Measurements from ENCODE around the gene ILKAP.

ILKAP gene

DNA sequence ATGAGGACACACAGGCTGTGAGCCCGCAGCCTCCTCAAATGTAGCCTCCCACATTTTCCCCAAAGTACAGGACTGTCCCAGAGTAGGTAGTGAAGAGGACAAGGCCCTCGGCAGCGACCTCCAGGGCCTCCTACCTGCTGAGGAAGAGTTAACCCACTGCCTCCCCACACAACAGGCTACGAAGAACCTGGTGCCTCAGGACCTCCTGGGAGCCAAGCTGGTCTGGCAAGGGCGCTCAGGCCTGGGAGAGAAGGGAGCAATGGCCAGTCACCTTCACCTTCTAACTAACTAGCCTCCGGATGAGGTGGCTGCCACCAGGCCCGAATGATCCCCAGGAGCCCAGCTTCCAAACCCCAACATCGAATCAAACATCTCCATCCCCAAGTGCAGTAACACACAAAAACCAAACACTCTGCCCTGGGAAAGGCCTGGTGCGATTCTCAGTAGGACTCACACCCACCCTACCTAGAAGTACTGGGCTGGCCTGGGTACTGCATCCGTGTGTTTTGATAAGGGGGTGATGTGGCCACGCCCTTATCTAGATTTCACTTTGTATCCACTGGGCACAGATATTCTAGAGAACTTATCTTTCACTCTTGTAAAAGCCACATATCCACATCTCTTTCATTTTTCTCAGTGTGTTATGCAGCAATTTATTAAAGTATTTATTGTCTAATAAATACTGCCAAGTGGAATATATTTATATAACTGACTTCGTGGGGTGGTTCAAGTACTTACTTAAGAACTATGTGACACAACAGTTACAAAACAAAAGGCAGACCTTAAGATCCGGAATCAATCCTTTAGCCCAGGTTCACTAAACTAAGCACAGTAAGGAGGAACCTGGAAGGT, 35.1 kb downstream of the ILKAP start:
- peaks cover 44% of the 10 kb centered on the region for H3K36me3 ChIP-seq (ENCODE audit: insufficient read depth, low read length)
- no peak overlapping the region for H3K27ac ChIP-seq (ENCODE audit: low read depth, low read length)
- H3K4me3 ChIP-seq (ENCODE audit: low read depth in 1 of 2, low read length in 2 of 2) = no peak overlapping the region
- peaks cover 0 to 7% of the 10 kb centered on the region in 2 donors for H3K27me3 ChIP-seq (ENCODE audit: control insufficient read depth in 1 of 2, insufficient read depth in 2 of 2, low read length in 2 of 2)
- H3K9ac ChIP-seq (ENCODE audit: low read length) = no peak overlapping the region
- no peaks in the 10 kb centered on the region for H3K9me3 ChIP-seq (ENCODE audit: low read length)
- H3K4me1 ChIP-seq (ENCODE audit: insufficient read depth, low read length) = peaks cover 26% of the 10 kb centered on the region

DNA sequence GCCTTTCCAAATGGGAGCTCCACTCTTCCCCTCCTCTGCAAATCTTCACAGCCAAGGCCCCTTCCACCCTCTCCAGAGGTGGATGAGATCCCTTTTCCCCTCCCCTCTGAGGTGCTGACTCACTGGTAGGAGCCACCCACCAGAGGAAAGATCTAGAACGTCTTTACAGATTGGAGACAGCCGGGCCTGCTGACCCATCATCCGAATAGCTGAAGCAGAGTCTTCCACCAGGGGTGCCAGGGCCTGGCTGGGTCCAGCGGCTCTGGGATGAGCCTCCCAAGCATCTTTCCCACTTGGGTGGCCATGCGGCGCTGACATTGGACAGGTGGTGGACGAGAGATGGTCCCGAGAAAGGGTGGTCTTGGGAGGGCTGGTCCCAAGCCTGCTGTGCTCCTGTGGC, 35.7 kb downstream of the ILKAP start:
- peaks cover 0 to 14% of the 10 kb centered on the region in 2 donors for H3K27me3 ChIP-seq (ENCODE audit: control insufficient read depth in 1 of 2, insufficient read depth in 2 of 2, low read length in 2 of 2)
- peaks cover 37% of the 10 kb centered on the region for H3K36me3 ChIP-seq (ENCODE audit: insufficient read depth, low read length)
- H3K9me3 ChIP-seq (ENCODE audit: low read length) = no peaks in the 10 kb centered on the region
- H3K27ac ChIP-seq (ENCODE audit: low read depth, low read length) = no peak overlapping the region
- H3K4me1 ChIP-seq (ENCODE audit: insufficient read depth, low read length) = peaks cover 26% of the 10 kb centered on the region
- no peak overlapping the region for H3K9ac ChIP-seq (ENCODE audit: low read length)
- no peak overlapping the region for H3K4me3 ChIP-seq (ENCODE audit: low read depth in 1 of 2, low read length in 2 of 2)

DNA sequence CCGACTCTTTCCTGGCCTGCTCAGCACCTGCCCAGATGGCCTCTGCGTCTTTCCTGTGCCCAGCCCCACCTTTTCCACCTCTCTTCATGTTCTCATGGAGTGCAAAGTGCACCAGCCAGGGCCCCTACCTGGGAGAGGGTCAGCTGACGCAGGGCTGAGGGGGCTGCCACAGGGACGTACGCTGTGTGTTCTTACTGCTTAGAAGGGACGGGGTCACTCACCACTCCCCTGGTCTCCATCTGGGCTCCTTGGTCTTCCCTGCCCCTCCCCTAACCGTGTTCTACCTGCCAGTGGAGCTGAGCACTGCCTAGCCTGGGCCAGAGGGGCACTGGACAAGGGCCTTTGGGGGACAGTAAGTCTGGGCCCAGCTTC, 36.2 kb downstream of the ILKAP start:
- Histone ChIP-seq H3K27me3 (ENCODE audit: control insufficient read depth in 1 of 2, insufficient read depth in 2 of 2, low read length in 2 of 2) (peaks cover 0 to 18% of the 10 kb centered on the region in 2 donors), H3K9me3 (ENCODE audit: low read length) (no peaks in the 10 kb centered on the region), H3K27ac (ENCODE audit: low read depth, low read length) (no peak overlapping the region), H3K4me3 (ENCODE audit: low read depth in 1 of 2, low read length in 2 of 2) (no peak overlapping the region), H3K36me3 (ENCODE audit: insufficient read depth, low read length) (peaks cover 33% of the 10 kb centered on the region), H3K9ac (ENCODE audit: low read length) (no peak overlapping the region), H3K4me1 (ENCODE audit: insufficient read depth, low read length) (peaks cover 26% of the 10 kb centered on the region)

DNA sequence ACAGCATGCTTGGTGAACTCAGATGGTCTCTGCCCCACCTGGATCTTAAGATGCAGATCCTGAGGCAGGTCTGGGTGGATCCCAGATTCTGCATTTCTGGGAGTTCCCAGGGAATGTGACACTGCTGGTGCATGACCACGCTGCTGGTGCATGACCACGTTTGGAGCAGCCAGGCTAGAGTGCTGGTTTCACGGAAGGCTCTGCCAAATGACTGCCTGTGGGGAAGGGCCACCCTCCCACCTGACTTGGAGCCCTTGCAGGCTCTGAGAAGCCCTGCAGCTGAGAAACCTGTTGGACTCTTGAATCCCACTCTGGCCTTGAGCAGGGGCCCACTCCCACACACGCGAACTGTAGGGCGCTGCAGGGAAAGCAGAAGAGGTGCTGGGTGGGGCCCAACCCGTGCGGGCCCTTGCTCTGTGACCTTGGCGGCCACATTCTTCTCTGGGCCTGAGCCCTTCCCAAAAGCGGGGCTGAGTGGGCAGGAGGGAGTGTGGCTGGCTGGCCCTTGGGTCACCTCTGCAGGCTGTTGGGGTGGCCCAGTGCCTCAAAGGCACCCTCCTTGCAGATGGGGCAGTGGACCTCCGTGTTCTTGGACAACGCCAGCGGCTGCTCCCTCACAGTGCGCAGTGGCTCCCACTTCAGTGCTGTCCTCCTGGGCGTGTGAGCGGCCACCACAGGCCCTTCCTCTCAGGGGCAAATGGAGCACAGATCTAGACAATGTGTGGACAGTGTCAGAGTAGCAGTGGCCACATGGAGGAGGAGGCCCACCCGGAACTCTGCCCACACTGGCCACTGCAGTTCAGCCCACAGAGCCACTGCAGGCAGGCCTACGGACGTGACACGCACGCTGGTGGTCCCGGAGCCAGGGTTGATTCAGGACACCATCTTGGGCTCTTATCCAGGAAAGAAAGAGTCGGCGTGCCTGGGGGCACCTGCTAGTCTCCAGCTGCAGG, 36.8 kb downstream of the ILKAP start:
- Histone ChIP-seq H3K36me3 (ENCODE audit: insufficient read depth, low read length) (peaks cover 26% of the 10 kb centered on the region), H3K4me1 (ENCODE audit: insufficient read depth, low read length) (peaks cover 26% of the 10 kb centered on the region), H3K9ac (ENCODE audit: low read length) (no peak overlapping the region), H3K4me3 (ENCODE audit: low read depth in 1 of 2, low read length in 2 of 2) (no peak overlapping the region), H3K9me3 (ENCODE audit: low read length) (no peaks in the 10 kb centered on the region), H3K27me3 (ENCODE audit: control insufficient read depth in 1 of 2, insufficient read depth in 2 of 2, low read length in 2 of 2) (peaks cover 0 to 25% of the 10 kb centered on the region in 2 donors), H3K27ac (ENCODE audit: low read depth, low read length) (no peak overlapping the region)

DNA sequence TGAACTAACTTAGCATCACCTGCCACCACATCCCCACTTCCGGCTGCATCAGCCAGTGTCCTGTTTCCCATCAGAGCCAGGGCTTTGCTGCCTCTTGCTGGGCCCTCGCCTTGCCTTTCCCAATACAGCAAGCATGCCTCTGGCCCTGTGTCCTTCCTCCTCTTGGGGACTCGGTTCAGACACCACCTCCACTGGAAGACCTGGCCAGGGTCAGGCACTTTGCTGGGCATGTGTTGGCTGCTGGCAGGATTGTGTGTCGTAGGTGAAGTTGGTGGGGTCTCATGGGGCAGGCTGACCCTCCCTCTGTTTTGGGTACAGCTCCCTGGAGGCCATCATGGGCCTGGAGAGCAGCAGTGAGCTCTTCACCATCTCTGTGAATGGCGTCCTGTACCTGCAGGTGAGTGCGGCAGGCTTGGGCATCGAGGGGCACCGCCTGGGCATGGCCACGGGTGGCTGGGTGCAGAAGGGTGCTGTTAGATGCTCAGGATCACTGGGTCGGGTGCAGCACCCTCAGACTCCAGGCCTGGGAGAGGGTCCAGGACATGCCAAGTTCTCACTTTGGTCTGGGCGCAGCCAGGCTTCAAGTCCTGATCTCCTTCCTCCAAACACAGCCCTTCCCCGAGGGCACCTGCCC, 38.1 kb downstream of the ILKAP start:
- Histone ChIP-seq H3K27me3 (ENCODE audit: control insufficient read depth in 1 of 2, insufficient read depth in 2 of 2, low read length in 2 of 2) (peaks cover 0 to 27% of the 10 kb centered on the region in 2 donors), H3K36me3 (ENCODE audit: insufficient read depth, low read length) (peaks cover 18% of the 10 kb centered on the region), H3K27ac (ENCODE audit: low read depth, low read length) (no peak overlapping the region), H3K4me1 (ENCODE audit: insufficient read depth, low read length) (peaks cover 22% of the 10 kb centered on the region), H3K9ac (ENCODE audit: low read length) (no peak overlapping the region), H3K4me3 (ENCODE audit: low read depth in 1 of 2, low read length in 2 of 2) (no peak overlapping the region), H3K9me3 (ENCODE audit: low read length) (no peaks in the 10 kb centered on the region)

DNA sequence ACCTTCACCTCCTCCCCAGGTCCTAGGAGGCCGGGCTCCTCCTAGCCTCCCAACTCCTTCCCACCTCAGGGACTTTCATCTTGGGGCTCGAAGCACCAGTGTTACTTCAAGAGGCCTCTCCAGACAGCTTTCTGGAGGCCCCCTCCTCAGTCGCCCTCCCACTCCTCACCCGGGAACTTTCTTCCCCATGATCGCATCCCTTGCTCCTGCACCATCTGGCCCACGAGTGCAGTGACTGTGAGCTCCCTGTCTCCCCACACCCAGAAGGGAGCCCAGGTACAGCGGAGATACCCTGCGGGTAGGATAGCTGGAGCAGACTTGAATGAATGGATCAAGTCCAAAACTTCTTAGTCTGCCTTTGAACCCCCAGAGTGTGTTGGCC, 38.6 kb downstream of the ILKAP start:
- Histone ChIP-seq H3K27ac (ENCODE audit: low read depth, low read length) (no peak overlapping the region), H3K4me1 (ENCODE audit: insufficient read depth, low read length) (peaks cover 17% of the 10 kb centered on the region), H3K36me3 (ENCODE audit: insufficient read depth, low read length) (peaks cover 14% of the 10 kb centered on the region), H3K9me3 (ENCODE audit: low read length) (no peaks in the 10 kb centered on the region), H3K4me3 (ENCODE audit: low read depth in 1 of 2, low read length in 2 of 2) (no peak overlapping the region), H3K27me3 (ENCODE audit: control insufficient read depth in 1 of 2, insufficient read depth in 2 of 2, low read length in 2 of 2) (peaks cover 4 to 32% of the 10 kb centered on the region in 2 donors), H3K9ac (ENCODE audit: low read length) (no peak overlapping the region)

DNA sequence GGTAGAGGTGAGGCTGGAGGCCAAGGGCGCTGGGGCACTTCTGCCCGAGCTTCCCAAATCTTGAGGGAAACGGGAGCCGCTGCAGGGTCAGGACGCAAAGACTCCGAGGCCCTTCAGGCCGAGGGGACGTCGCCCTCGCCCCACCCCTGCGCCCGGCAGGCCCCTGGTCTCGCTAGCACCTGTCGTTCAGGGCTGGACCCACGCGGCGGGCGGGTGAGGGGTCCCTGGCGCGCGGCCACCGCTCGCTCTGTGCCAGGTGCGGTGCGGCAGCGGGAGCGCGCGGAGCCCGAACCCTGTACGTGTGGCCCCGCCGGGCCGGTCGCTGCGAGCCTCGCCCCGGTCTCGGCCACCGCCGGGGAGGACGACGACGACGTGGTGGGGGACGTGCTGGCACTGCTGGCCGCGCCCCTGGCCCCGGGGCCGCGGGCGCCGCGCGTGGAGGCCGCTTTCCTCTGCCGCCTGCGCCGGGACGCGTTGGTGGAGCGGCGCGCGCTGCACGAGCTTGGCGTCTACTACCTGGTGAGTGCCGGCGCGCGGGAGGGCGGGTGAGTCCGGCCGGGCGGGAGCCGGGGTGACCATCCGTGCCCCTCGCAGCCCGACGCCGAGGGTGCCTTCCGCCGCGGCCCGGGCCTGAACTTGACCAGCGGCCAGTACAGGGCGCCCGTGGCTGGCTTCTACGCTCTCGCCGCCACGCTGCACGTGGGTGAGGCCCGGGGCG, 39.9 kb downstream of the ILKAP start:
- Histone ChIP-seq H3K4me3 (ENCODE audit: low read depth in 1 of 2, low read length in 2 of 2) (no peak overlapping the region), H3K27ac (ENCODE audit: low read depth, low read length) (no peak overlapping the region), H3K27me3 (ENCODE audit: control insufficient read depth in 1 of 2, insufficient read depth in 2 of 2, low read length in 2 of 2) (peaks cover 10 to 40% of the 10 kb centered on the region in 2 donors), H3K9ac (ENCODE audit: low read length) (no peak overlapping the region), H3K9me3 (ENCODE audit: low read length) (no peaks in the 10 kb centered on the region), H3K36me3 (ENCODE audit: insufficient read depth, low read length) (peaks cover 9% of the 10 kb centered on the region), H3K4me1 (ENCODE audit: insufficient read depth, low read length) (peaks cover 4% of the 10 kb centered on the region)

DNA sequence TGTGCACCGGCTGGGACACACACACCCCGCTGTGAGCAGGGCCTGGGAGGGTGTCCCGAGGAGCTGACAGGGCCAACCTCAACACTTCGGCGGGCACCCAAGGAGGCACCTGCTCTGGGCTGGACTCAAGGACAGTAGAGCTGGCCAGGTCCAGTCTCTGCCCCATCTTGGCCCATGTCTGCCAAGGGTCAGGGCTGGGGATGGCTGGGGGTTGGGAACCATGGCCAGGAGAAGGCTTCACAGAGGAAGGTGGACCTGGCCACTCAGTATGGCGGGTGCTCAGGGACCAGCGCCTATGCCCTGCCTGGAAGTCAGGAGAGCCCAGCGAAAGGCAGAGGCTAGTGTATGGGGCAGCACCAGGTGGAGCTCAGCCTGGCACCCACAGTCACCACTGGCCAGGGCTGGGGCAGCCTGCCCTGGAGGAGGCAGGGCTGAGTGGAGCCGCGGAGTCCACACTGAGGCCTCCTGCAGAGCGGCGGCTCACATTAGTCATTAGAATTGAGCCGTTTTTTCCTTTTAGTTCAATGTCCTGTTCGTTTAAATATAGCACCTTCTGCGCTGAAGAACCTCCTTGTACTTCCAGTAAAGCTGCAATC, 40.6 kb downstream of the ILKAP start:
- no peak overlapping the region for H3K27ac ChIP-seq (ENCODE audit: low read depth, low read length)
- no peak overlapping the region for H3K9ac ChIP-seq (ENCODE audit: low read length)
- H3K9me3 ChIP-seq (ENCODE audit: low read length) = no peaks in the 10 kb centered on the region
- peaks cover 10 to 45% of the 10 kb centered on the region in 2 donors for H3K27me3 ChIP-seq (ENCODE audit: control insufficient read depth in 1 of 2, insufficient read depth in 2 of 2, low read length in 2 of 2)
- no peaks in the 10 kb centered on the region for H3K4me1 ChIP-seq (ENCODE audit: insufficient read depth, low read length)
- no peak overlapping the region for H3K4me3 ChIP-seq (ENCODE audit: low read depth in 1 of 2, low read length in 2 of 2)
- peaks cover 6% of the 10 kb centered on the region for H3K36me3 ChIP-seq (ENCODE audit: insufficient read depth, low read length)

DNA sequence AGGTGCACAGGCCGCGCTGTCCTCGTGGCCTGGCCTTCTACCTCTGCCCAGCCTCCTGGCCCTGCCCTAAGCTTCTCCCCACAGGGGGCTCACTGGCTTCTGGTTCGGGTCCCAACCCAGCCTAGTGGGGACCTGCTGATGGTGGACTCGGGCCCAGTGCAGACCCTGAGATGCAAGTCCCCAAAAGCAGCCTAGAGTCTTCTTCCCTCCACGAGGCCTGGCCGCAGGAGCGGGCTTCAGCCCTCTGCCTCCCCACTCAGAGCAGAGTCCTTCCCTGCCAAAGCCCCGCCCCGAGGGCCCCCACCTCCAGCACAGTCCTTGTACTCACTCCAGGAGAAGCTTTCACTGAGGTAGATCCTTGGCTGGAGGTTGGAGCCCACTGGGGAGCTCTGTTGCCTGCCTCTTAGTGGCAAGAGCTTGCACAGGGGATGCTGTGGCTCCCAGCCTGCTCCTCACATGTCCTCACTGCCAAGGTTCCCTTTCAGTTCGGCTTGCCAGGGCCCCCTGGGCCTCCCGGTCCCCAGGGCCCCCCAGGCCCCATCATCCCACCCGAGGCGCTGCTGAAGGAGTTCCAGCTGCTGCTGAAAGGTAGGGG, 41.1 kb downstream of the ILKAP start:
- Histone ChIP-seq H3K9me3 (ENCODE audit: low read length) (no peaks in the 10 kb centered on the region), H3K4me1 (ENCODE audit: insufficient read depth, low read length) (no peaks in the 10 kb centered on the region), H3K27ac (ENCODE audit: low read depth, low read length) (no peak overlapping the region), H3K36me3 (ENCODE audit: insufficient read depth, low read length) (peaks cover 4% of the 10 kb centered on the region), H3K9ac (ENCODE audit: low read length) (no peak overlapping the region), H3K27me3 (ENCODE audit: control insufficient read depth in 1 of 2, insufficient read depth in 2 of 2, low read length in 2 of 2) (peaks cover 10 to 45% of the 10 kb centered on the region in 2 donors), H3K4me3 (ENCODE audit: low read depth in 1 of 2, low read length in 2 of 2) (no peak overlapping the region)

DNA sequence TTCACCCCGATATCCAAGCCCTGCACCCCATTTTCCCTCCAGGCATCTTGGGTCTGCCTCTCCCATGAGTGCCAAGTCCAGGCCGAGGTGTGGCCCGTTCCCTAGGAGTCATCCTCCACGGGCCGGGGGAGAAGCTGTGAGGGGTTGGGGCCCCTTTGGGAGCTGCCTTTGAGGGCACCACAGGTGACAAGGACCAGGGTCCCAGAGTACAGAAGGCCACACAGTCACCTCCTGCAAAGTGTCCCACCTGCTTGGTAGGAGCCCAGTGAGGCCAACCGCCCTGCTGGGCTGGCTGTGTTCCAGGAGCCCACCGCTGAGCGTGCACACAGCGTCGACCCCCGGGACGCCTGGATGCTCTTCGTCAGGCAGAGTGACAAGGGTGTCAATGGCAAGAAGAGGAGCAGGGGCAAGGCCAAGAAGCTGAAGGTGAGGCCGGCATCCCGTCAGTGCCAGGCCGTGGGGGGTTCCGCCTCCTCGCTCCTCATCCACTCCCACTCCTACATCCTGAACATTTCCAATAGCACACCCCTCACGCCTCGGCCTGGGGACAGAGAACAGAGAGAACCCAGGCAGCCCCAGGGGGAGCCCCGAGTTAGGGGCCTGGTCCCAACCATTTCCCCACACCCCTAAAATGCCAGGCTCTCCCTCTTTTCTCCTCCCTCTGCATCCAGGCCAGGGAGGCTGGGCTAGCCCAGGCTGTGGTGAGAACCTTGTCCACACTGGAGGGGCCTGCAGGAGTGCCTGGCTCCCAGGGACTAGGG, 42.0 kb downstream of the ILKAP start:
- Histone ChIP-seq H3K4me1 (ENCODE audit: insufficient read depth, low read length) (no peaks in the 10 kb centered on the region), H3K9ac (ENCODE audit: low read length) (no peak overlapping the region), H3K9me3 (ENCODE audit: low read length) (no peaks in the 10 kb centered on the region), H3K4me3 (ENCODE audit: low read depth in 1 of 2, low read length in 2 of 2) (no peak overlapping the region), H3K27me3 (ENCODE audit: control insufficient read depth in 1 of 2, insufficient read depth in 2 of 2, low read length in 2 of 2) (peaks cover 10 to 45% of the 10 kb centered on the region in 2 donors), H3K36me3 (ENCODE audit: insufficient read depth, low read length) (peaks cover 4% of the 10 kb centered on the region), H3K27ac (ENCODE audit: low read depth, low read length) (no peak overlapping the region)

Data from muscle layer of colon (tissue), 2 donors.